Thyroid gland (tissue), 4 donors: ENCODE data around the gene ADAMTS6. TPM values are rescaled to one million over a fixed set of nuclear protein-coding genes. Genes with fewer than 3 reads are reported as not detected.

Source experiments
- DNase-seq, 2 donors: peaks; one replicate each; pipeline ENCODE4 v3.0.0-alpha.2; 2019
- H3K27ac ChIP-seq, 3 donors: fragments of 200-600 bp; sonication (generic); 1 replicate in 2 of 3; 2 replicates in 1 of 3; pipeline ENCODE4 v1.5.1; 2016 to 2019; ENCODE audit warnings: mild to moderate bottlenecking in 1 of 3, moderate library complexity in 1 of 3
- H3K27me3 ChIP-seq: fragments of 200-600 bp; sonication (generic); one replicate; pipeline ENCODE4 v1.5.1; 2019
- H3K36me3 ChIP-seq, 2 donors: fragments of 200-600 bp; sonication (generic); one replicate each; pipeline ENCODE4 v1.5.1; 2016 to 2019
- H3K4me1 ChIP-seq, 2 donors: fragments of 200-600 bp; sonication (generic); one replicate each; pipeline ENCODE4 v1.5.1; 2017 to 2019
- H3K4me3 ChIP-seq, 3 donors: fragments of 200-600 bp; sonication (generic); replicated peaks in 1 of 3; 1 replicate in 2 of 3; 2 replicates in 1 of 3; pipeline ENCODE4 v1.5.1; 2016; ENCODE audit warnings: mild to moderate bottlenecking in 1 of 3
- H3K9me3 ChIP-seq: fragments of 200-600 bp; sonication (generic); one replicate; pipeline ENCODE4 v1.5.1; 2017
- POLR2A ChIP-seq, 2 donors: fragments of 450-650 bp; IDR thresholded peaks; one replicate each; pipeline ENCODE4 v1.6.1; 2017; ENCODE audit warnings: antibody characterized with exemption in 2 of 2, mild to moderate bottlenecking in 2 of 2, moderate library complexity in 1 of 2
- WGBS, 2 donors: methylation state at CpG; one replicate each; pipeline ENCODE4 v1.1.5; 2017; 5-methylcytosine and 5-hydroxymethylcytosine counted together
- intact Hi-C: fragments of 100-400 bp; cut with DNase I; formaldehyde crosslinking; loops from one replicate; pipeline ENCODE4 v1.15.1; 2023
- total RNA-seq, 4 donors: library from RNA; depleted of rRNA; stranded (reverse); fragments of >200 nt; gene quantifications; one replicate each; pipeline ENCODE4 v1.2.3, GENCODE V29; 2016
- TF ChIP-seq, protein P1 (sequence below), 6 experiments: fragments of 200-600 bp in 3 of 6; fragments of 450-650 bp in 3 of 6; sonication (generic) in 3 of 6; IDR thresholded peaks; one replicate each; pipeline ENCODE4 v1.5.1; 2016 to 2019; ENCODE audit warnings: antibody characterized with exemption in 6 of 6, mild to moderate bottlenecking in 2 of 6, inconsistent platforms in 1 of 6, moderate library complexity in 1 of 6

ADAMTS6 gene
- total RNA-seq, 4 donors from 2014 or later = 1.0 to 3.4 (median 3.3) TPM

DNA sequence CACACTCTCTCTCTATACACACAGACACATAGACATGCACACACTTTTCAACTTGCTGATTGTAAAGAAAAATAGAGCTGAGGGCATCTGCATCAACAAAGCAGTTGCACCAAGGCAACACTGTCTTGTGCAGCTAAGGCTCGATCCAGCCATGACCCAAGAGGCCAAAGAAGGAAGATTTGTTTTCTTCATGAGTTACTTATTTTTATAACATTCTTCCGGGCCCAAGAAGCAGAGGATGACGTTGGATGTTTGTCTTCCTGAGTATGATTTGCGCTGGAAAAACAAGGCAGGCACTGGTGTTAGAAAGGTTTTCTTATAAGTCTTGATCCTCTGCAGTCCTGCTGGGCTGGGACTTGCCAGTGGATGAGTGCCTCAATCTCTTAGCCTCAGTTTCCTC, 344.1 kb downstream of the ADAMTS6 start:
- no peak overlapping the region for H3K4me3 ChIP-seq
- intact Hi-C loops = no loop called here

DNA sequence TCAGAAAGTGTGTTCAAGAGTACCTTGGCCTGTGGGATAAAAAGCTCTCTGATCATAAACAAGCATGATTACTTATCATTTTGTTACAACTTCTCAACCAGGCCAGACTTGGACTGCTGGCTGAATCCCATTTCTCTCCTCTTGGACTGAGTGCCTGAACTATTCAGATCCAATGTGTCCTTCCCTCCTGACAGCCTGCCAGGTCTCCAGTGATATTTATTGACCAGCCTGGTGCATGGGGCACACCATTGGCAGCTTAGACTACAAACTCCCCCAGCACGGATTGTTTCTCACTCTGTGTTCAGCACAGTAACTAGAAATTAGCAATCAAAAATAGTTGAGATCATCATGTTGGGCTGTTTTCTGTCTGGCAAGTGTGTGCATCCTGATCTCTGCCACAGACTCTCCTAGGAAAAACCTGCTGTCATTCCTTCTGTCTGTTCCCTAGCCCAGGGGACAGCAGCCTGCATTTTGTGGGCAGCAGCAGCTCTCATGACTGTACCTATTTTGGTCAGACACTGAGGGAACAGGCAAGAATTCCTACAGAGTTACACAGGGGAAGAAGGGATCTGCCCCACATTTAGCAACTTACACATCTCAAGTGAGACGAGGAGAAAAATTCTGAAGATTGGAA, 348.1 kb downstream of the ADAMTS6 start:
- H3K27ac ChIP-seq = no peak overlapping the region
- no peak for TF ChIP-seq POLR2A (IDR thresholded peaks at IDR 0.05)
- TF ChIP-seq, protein P1, sequence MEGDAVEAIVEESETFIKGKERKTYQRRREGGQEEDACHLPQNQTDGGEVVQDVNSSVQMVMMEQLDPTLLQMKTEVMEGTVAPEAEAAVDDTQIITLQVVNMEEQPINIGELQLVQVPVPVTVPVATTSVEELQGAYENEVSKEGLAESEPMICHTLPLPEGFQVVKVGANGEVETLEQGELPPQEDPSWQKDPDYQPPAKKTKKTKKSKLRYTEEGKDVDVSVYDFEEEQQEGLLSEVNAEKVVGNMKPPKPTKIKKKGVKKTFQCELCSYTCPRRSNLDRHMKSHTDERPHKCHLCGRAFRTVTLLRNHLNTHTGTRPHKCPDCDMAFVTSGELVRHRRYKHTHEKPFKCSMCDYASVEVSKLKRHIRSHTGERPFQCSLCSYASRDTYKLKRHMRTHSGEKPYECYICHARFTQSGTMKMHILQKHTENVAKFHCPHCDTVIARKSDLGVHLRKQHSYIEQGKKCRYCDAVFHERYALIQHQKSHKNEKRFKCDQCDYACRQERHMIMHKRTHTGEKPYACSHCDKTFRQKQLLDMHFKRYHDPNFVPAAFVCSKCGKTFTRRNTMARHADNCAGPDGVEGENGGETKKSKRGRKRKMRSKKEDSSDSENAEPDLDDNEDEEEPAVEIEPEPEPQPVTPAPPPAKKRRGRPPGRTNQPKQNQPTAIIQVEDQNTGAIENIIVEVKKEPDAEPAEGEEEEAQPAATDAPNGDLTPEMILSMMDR (IDR thresholded peaks at IDR 0.05) = no peak
- H3K4me1 ChIP-seq = no peaks in the 10 kb centered on the region
- H3K27me3 ChIP-seq = no peaks in the 10 kb centered on the region
- H3K4me3 ChIP-seq = no peak overlapping the region
- WGBS, 2 donors = 86 to 90% methylated on average over 2 of the region's 2 CpGs
- no peaks in the 10 kb centered on the region for H3K9me3 ChIP-seq
- H3K36me3 ChIP-seq = no peaks in the 10 kb centered on the region
- no peak for DNase-seq
- intact Hi-C loops = no loop called here

More for the DNA sequence above, 344.1 kb downstream of the ADAMTS6 start:
- no peak for DNase-seq
- H3K27ac ChIP-seq = no peak overlapping the region
- no peaks in the 10 kb centered on the region for H3K36me3 ChIP-seq
- no peaks in the 10 kb centered on the region for H3K9me3 ChIP-seq
- TF ChIP-seq, protein P1 (IDR thresholded peaks at IDR 0.05) = no peak
- no peak for TF ChIP-seq POLR2A (IDR thresholded peaks at IDR 0.05)
- no peaks in the 10 kb centered on the region for H3K27me3 ChIP-seq
- H3K4me1 ChIP-seq = no peaks in the 10 kb centered on the region
- WGBS, 2 donors = 37 to 52% methylated on average over 4 of the region's 4 CpGs

DNA sequence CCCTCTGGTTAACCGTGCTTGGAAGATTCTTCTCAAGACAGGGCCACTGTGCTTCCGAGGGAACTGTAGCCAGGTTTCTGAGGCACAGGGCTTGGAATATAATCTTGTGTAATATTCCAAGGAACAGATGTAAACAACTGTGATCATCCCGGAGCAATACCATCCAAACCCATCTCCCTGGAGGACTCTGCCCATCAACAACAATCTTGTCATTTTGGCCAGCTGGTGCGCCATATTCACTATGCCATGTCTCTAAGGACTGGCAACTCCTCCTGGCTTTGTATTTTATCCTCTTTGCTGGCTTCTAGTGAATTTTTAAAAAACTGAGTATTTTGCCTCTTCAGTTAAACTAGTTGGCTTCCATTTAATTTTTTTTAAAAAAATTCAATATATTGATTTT, 349.3 kb downstream of the ADAMTS6 start:
- no peaks in the 10 kb centered on the region for H3K4me1 ChIP-seq
- H3K27me3 ChIP-seq = no peaks in the 10 kb centered on the region
- intact Hi-C loops = no loop called here
- no peak overlapping the region for H3K4me3 ChIP-seq
- no peaks in the 10 kb centered on the region for H3K9me3 ChIP-seq
- DNase-seq = no peak
- no peaks in the 10 kb centered on the region for H3K36me3 ChIP-seq
- no peak overlapping the region for H3K27ac ChIP-seq
- WGBS, 2 donors = 94 to 96% methylated on average over 4 of the region's 4 CpGs
- TF ChIP-seq, protein P1 (IDR thresholded peaks at IDR 0.05) = no peak
- TF ChIP-seq POLR2A (IDR thresholded peaks at IDR 0.05) = no peak

DNA sequence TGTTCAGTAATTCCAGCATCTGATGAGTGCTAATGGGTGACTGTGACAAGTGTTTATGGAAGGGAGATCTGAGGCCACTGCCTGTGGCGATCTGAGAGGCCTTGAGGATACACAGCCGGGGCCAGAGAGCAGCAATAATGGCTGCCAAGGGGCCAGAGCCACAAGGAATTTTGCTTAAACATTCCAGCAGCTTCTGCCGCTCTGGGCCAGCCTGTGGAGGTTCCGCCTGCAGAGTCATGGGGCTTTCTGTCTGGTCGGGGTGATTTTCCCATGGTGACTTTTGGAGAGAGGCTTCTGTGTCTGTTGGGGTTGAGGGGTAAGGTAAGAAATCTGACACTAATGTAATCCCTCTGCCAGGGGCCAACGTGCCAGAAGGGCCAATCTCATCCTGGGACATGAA, 353.5 kb downstream of the ADAMTS6 start:
- H3K4me3 ChIP-seq = no peak overlapping the region
- H3K4me1 ChIP-seq = no peaks in the 10 kb centered on the region
- WGBS, 2 donors = 67 to 79% methylated on average over 6 of the region's 6 CpGs
- no peak for DNase-seq
- H3K9me3 ChIP-seq = no peaks in the 10 kb centered on the region
- H3K27me3 ChIP-seq = no peaks in the 10 kb centered on the region
- no peak overlapping the region for H3K27ac ChIP-seq
- intact Hi-C loops = no loop called here
- H3K36me3 ChIP-seq = no peaks in the 10 kb centered on the region
- TF ChIP-seq, protein P1 (IDR thresholded peaks at IDR 0.05) = no peak
- TF ChIP-seq POLR2A (IDR thresholded peaks at IDR 0.05) = no peak

DNA sequence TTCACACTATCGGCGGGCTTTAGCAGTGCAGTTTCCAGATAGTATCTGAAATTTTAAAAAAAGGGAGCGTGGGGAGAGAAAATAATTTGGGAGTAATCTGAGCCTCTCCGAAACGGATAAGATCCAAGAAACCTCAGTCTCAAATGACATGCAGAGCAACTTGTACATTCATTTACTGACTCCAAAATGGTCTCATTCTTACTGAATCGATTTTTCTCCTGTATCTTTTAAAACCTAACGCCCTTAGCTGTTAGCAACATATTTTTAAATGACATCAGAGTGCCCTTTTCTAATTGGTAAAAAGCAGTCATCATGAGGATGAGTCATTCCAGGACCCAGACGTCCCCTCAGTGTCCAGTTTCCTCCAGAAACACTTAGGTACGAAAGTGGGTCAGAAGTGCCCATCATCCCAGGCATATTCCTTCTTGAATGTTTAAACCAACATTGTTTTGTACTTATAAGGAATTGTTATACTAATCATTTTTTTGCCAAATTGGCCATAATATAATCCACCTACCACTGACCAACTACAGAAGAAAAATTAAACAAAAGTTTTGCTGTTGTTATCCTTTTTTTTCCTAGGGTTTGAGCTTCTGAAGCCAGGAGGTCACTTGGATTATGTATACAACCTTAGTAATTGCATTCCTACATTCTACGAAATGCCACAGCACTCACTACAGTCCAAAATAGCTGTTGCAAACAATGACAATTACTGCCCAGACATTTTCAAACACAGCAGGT, 354.4 kb downstream of the ADAMTS6 start:
- no peak for DNase-seq
- intact Hi-C loops = no loop called here
- H3K9me3 ChIP-seq = no peaks in the 10 kb centered on the region
- H3K4me1 ChIP-seq = no peaks in the 10 kb centered on the region
- no peak for TF ChIP-seq POLR2A (IDR thresholded peaks at IDR 0.05)
- TF ChIP-seq, protein P1 (IDR thresholded peaks at IDR 0.05) = no peak
- H3K27me3 ChIP-seq = no peaks in the 10 kb centered on the region
- H3K36me3 ChIP-seq = no peaks in the 10 kb centered on the region
- H3K27ac ChIP-seq = no peak overlapping the region
- H3K4me3 ChIP-seq = no peak overlapping the region
- WGBS, 2 donors = 68 to 76% methylated on average over 10 of the region's 10 CpGs
